Measurements from ENCODE around the gene CEP68. TPM values are rescaled to one million over a fixed set of nuclear protein-coding genes. Genes with fewer than 3 reads are reported as not detected.

CEP68 gene
- 3.8 and 3.9 TPM in 2 replicates for total RNA-seq

DNA sequence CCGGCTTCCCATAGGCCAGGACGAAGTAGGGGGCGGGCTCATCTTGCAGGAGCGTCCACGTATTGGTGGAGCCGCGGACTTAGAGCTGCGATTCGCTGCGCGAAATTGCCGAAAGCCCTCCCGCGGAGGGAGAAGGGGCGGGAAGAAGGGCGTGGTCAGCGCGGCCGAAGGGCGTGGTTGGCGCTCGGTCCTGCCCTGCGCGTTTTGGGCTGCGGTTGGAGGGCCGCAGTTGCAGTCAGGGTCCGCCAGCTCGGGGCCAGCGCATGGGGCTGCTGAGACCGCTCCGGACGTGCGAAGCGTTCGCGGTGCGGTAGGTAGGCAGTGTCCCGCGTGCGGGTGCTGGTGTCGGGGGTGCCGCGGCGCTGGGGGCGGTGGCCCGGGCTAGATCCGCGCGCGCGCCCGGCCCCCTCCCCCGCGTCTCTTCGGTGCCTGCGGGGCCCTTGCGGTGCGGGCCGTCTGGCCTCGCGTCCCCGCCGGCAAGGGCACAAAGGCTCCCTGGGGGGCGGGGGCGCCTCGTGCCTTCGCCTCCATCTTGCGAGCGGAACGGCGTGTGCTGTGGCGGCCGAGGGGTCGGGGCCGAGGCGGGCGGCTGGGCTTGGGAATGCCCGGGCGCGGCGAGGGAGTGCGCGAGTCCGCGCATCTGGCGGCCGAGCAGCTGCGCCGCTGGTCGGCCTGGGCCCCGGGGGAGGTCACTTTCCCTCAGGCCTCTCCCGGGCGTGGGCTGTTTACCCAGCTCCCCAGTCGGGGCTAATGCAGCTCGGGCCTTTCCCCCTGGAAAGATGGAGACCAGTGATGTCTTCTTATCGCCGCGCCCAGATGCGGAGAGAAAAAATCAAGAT, at the start of gene CEP68:
Gene CEP68 (plus strand): TSS at position 202 of the 839 bp plus-strand sequence. CDS start 13,029 bp downstream, outside the sequence.
- DNase-seq (ENCODE audit: low read depth): peak; percentile 93
- Histone ChIP-seq H3K36me3 (ENCODE audit: control insufficient read depth, insufficient read depth, low read length) (no peaks in the 10 kb centered on the region), H3K27me3 (ENCODE audit: control insufficient read depth, insufficient read depth, low read length) (no peaks in the 10 kb centered on the region), H3K4me3 (ENCODE audit: low read depth, low read length) (peak within 1 kb of the TSS; percentile 63)
- no peak for FAIRE-seq
- TF ChIP-seq CTCF (IDR thresholded peaks at IDR 0.05; ENCODE audit: insufficient read depth, low read length, severe bottlenecking): no peak

GRCh38 chr2:65013776-65014175, 42.4 kb upstream of the CEP68 start:
- no peaks in the 10 kb centered on the region for H3K27me3 ChIP-seq (ENCODE audit: control insufficient read depth, insufficient read depth, low read length)
- no peak for TF ChIP-seq CTCF (IDR thresholded peaks at IDR 0.05; ENCODE audit: insufficient read depth, low read length, severe bottlenecking)
- no peak overlapping the region for H3K4me3 ChIP-seq (ENCODE audit: low read depth, low read length)
- DNase-seq (ENCODE audit: low read depth) (no peak), FAIRE-seq (no peak)
- peaks cover 7% of the 10 kb centered on the region for H3K36me3 ChIP-seq (ENCODE audit: control insufficient read depth, insufficient read depth, low read length)

GRCh38 chr2:65015731-65016130, 40.5 kb upstream of the CEP68 start:
- Histone ChIP-seq H3K27me3 (ENCODE audit: control insufficient read depth, insufficient read depth, low read length) (no peaks in the 10 kb centered on the region), H3K4me3 (ENCODE audit: low read depth, low read length) (no peak overlapping the region), H3K36me3 (ENCODE audit: control insufficient read depth, insufficient read depth, low read length) (peaks cover 11% of the 10 kb centered on the region)
- no peak for TF ChIP-seq CTCF (IDR thresholded peaks at IDR 0.05; ENCODE audit: insufficient read depth, low read length, severe bottlenecking)
- FAIRE-seq: no peak
- DNase-seq (ENCODE audit: low read depth): no peak

DNA sequence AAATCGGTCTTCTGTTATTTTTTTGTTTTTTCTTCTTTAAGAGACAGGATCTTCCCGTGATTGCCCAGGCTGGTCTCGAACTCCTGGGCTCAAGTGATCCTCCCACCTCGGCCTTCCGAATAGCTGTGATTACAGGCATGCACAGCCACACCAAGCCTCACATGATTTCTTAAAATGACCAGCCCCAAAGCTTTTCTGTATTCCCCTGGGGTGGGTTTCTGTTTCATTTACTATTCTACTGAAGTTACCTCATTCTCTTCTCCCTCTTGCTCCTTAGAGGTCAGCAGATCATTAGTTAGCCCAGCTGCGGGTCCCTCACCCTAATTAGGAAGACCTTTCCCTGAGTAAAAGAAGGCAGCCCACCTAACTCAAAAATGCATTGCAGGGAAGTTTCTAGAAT, 39.4 kb upstream of the CEP68 start:
- FAIRE-seq: no peak
- no peak for TF ChIP-seq CTCF (IDR thresholded peaks at IDR 0.05; ENCODE audit: insufficient read depth, low read length, severe bottlenecking)
- H3K36me3 ChIP-seq (ENCODE audit: control insufficient read depth, insufficient read depth, low read length): peaks cover 13% of the 10 kb centered on the region

GRCh38 chr2:65017335-65017734, 38.9 kb upstream of the CEP68 start:
- H3K36me3 ChIP-seq (ENCODE audit: control insufficient read depth, insufficient read depth, low read length): peaks cover 13% of the 10 kb centered on the region
- no peak overlapping the region for H3K4me3 ChIP-seq (ENCODE audit: low read depth, low read length)
- peak; percentile 25 for TF ChIP-seq CTCF (IDR thresholded peaks at IDR 0.05; ENCODE audit: insufficient read depth, low read length, severe bottlenecking)
- DNase-seq (ENCODE audit: low read depth) (no peak), FAIRE-seq (no peak)
- no peaks in the 10 kb centered on the region for H3K27me3 ChIP-seq (ENCODE audit: control insufficient read depth, insufficient read depth, low read length)

More for the DNA sequence above, 39.4 kb upstream of the CEP68 start:
- H3K27me3 ChIP-seq (ENCODE audit: control insufficient read depth, insufficient read depth, low read length): no peaks in the 10 kb centered on the region
- DNase-seq (ENCODE audit: low read depth): no peak
- H3K4me3 ChIP-seq (ENCODE audit: low read depth, low read length): no peak overlapping the region
